ENCODE measurements around the gene GAST.

GAST gene

DNA sequence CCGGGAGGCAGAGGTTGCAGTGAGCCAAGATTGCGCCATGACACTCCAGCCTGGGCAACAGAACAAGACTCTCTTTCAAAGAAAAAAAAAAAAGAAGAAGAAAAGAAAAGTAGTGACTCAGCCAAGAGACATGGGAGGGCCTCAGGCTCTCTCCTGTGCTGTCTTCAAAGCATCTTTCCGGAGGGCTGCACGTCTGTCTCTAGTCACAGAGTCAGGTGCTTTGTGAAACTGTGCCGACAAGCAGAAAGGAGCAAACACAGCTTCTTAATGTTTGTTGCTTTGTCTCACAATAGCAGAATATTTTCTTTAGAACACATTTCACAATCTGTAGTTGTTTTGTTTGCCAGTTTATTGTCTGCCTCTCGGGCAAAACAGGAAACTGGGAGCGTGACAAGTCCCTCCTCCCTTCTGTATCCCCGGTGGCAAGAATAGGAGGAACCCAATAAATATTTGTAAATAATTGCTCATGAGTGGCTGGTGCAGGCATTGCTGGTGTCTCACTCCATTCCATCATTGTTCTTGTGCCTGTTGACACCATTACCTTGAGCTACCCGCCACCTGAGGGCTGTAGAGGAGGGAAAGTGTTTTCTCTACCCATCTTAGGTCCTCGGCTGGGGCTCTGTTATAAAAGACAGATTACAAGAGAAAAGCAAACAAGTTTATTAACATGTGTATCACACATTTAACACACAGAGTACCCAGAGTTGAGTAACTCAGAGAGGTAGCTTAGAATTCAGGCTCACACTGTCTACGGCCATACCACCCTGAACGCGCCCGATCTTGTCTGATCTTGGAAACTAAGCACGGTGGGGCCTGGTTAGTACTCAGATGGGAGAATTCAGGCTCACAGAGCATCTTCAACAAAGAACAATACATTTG is 5.5 kb downstream of the GAST start:
- no peak for DNase-seq

DNA sequence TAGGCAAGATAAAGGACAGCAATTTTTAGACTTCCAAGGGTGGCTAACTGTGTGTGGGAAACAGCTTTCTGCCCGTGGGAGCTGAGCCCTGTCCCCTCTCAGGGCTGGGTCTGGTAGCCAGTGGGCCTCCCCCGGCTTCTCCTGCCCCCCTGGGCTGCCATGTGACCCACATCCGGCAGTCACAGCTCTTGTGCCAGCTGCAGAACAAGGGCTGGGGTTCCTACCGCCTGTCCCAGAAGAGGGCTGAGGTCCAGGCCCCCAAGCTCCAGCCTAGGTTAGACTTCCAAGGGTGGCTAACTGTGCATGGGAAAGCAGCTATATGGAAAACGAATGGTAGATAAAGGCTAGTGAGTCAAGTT is 6.1 kb downstream of the GAST start:
- DNase-seq, result no peak

DNA sequence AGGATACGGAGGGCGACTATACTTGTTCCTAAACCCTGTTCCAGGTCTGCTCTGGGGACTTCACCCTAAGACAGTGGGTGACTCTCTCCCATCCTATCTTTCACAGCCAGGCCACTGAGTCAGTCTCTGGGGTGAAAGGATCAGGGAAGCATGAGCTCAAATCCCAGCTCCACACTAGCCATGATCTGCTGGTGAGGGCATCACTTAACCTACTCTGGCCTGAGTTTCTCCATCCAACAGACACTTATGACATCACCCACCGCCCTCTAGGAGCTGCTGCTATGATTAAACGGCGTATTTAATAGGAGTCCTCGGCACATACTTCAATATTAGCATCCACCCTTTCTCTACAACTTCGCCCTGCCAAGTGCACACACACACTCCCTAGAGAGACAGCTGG is 10.1 kb downstream of the GAST start:
- no peak for DNase-seq

DNA sequence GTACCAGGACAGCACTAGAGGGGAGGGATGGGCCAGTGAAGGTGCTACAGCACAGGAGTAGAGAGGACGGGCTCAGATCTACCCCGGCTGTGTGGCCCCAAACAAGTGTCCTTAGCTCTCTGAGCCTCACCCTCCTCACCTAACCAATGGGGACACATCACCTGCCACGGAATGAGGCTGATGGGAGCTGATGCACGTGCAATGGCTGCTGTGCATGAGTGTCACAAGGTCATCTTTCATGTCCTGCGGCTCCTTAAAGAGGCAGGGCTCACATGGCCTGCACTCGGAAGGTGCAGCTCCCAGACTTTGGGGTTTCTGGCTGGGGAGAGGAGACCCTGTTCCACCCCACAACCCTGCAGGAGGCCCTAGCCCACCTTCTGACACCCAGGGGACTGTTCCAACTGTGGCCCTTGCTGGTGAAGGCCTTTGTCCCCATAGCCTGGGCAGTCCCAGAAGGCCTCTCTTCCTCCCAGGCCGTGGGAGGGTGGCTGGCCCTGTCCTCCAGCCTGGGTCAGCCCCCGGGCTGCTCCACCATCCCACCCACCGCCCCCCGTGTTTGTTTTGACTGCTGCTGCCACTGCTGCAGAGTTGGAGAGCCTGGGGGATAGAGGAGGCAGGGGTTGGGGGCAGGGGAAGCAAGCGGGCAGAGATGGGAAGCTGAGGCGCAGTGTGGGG is 11.8 kb downstream of the GAST start:
- DNase-seq, result no peak

DNA sequence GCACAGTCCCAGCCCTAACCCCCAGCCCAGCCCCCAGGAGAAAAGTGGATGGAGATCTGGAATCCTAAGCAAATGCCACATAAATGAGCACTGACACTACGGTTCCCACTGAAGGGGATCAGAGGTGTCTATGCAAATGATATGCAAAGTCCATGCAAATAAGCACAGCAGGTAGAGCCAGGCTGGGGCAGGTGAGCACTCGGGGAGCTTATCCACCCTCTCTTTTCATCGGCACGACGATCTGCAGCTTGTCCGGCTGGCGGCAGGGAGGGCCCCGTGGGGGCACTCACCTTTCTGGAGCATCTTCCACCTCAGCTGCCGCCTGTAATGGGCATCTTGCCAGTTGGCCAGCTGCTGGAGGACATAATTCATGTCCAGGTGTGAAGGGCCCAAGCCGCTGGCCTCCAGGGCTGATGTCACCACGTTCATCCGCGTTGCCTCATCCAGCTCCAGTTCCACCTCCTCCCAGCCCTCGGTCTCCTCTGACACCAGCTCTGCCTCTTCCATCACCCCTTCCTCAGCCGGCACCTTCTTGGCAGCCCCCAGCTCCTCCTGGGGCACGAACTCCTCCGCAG is 12.4 kb downstream of the GAST start:
- no peak for DNase-seq

DNA sequence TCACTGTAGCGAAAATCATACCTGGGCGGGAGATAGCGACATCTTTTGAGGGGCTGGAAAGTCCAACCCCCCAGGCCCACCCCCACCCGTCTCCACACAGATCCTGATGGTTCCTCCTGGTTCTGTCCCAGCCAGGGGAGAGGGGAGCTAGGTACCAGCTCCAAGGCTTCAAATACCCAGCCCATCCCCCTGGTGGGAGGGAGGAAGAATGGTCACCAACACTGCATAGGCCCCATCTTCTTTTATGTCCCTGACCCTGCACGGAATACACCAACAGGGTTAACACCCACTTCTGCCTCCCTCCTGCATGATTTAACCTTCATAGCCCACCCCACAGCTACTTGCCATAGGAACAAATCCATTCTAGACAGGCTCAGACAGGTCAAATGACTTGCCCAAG is 13.0 kb downstream of the GAST start:
- DNase-seq, result no peak

DNA sequence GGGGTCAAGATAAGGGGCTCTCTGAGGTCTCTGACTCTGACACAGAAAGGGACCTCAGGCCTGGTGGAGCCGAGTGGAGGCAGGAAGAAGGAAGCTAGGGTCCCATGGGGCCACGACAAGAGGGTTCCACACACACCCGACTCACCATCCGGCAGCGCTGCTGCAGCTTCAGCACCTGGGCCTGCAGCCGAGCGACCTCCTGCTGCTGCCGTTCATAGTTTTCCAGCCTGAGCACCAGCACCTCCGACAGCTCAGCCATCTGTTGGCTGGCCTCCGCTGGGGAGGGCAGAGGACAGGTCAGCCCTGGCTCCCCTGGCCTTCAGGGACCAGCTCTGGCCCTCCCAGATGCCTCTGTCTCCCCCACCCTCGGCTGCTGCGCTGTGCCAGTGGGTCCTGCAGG is 15.9 kb downstream of the GAST start:
- DNase-seq, result no peak

DNA sequence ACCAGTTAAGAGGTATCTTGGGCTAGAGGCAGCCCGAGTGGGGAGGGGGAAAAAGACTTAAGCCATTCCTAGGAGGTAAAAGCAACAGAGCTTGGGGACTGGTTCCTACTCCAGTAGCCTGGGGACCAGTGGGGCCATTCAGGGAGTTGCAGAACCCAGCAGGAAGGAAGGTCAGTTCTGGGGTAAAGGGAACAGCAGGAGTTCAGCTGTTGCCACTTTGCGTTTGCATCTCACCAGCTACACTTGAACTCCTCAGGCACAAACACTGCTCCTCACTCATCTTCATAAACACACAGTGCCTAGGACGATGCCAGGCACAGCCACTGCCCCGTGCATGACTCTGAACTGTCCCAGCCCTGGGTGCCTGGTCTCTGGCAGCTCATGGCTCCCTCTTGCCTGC is 18.3 kb downstream of the GAST start:
- DNase-seq, result no peak

DNA sequence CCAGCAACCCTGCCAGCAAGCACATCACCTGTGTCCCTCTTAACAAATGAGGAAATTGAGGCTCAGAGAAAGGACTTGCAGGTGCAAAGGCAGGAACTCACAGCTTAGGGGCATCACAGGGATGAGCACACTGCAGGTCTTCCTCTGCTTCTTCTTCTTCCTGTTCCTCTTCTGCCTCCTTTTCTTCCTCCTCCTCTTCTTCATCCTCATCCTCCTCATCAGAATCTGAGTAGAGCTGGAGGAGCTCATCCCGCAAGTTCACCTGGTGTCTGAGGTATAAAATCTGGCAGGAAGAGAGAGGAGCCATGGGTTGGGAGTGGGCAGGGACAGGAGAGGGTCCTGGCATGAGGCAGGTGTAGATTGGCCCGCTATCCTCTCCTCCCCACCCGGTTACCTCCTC is 19.7 kb downstream of the GAST start:
- no peak for DNase-seq

DNA sequence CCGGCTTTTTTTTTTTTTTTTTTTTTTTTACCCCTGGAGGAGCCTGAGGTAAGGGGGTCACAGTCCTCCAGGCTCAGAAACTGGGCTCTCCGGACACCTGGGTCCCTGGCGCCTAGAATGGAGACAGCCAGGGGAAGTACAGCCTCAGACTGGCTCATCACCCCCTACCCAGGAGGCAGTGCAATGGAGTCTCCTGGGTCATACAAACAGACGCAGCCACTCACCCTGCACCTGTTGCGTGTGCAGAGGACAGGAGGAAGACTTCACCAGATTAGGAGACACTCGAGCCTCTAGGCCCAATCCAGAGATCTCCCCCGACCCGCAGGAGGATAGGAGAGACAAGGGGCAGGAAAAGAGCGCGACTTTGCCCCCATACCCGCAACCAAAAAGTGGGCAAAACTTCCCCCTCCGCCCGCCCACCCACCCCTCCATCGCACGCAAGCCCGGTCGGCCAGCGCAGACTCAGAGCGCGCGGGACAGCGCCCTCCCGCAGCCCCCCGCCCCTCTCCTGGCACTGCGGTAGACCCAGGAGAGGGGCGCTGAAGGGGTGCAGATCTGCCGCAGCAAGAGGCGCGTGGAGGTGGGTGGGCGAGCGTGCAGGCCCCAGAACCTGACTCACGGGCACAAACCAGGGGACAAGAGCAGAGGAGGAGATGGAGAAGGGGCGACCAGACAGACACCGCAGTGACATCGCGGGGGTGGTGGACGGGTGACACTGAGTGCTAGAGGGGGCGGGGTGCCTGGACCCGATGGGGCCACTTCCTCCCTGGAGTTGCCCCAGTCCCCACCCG is 21.4 kb downstream of the GAST start:
- no peak for DNase-seq

DNA sequence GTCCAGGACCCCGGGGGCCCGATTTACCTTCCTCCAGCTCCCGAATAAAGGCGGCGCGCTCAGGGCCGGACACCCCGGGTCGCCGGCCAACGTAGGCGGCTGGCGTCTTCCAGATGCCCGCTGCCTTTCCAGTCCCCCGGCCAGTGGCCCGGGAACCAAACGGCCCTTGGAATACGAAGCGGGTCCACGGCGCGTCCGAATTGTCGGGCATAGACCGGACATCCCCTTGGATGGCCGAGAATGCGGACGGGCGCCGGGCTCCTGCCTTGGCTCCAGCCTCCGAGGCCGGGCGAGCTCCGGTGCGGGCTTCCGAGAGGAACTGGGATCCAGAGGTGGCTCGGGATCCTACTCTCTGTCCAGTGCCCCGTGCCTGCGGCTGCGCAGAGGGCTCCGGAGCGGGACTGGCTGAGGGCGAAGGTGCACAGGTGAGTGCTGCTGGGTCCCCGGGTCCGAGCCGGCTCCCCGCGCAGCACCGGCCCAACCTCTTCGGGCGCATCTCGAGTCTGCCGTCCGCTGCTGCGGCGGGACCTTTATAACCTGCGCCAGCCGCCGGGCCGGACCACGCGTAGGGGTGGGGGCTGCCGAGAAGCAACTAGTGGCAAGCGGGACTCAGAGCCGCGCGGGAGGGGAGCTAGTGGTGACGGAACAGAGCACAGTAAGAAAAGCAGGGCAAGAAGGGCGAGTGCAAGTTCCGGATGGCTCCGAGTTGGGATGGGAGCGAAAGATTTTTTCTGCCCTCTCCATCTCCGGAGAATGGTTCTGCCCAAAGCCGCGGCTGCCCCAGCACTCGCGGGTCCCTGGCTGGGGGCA is 22.2 kb downstream of the GAST start, which contains the start of gene HAP1:
HAP1 (minus strand) TSS at position 505 of the 810 bp plus-strand sequence; CDS start at position 496, 9 bp downstream.
- DNase-seq, result no peak

DNA sequence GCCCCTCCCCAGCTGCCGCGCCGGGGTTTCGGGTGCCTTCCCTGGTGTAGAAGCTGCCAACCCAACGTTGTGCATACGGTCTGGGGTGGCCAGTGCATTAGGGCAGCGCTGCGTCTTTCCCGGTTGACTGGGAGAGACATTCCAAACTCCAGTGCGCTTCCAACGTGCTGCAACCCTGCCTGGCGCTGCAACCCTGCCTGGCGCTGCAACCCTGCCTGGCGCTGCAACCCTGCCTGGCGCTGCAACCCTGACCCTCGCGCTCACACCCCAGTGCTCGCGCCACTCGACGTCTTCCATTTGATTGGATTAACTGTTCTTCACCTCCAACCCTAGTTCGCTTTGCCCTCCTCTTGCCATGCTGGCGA is 22.8 kb downstream of the GAST start:
- no peak for DNase-seq

DNA sequence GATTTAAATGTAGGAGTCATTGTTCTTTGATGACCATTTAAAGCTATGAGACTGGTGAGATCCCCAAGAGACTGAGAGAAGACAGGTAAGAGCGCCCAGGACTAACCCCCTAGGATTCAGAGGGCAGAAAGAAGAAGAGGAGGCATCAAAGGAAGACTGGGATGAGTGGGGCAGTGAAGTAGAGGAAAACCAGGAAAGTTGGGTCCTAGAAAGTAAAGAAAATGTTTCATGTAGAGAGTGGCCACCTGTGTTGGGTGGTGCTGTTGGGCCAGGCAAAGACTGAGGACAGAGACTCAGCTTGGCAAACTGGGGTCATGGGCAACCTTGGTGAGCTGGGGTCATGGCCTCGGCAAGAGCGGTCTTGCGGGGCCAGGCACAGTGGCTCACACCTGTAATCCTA is 23.6 kb downstream of the GAST start:
- DNase-seq, result no peak

DNA sequence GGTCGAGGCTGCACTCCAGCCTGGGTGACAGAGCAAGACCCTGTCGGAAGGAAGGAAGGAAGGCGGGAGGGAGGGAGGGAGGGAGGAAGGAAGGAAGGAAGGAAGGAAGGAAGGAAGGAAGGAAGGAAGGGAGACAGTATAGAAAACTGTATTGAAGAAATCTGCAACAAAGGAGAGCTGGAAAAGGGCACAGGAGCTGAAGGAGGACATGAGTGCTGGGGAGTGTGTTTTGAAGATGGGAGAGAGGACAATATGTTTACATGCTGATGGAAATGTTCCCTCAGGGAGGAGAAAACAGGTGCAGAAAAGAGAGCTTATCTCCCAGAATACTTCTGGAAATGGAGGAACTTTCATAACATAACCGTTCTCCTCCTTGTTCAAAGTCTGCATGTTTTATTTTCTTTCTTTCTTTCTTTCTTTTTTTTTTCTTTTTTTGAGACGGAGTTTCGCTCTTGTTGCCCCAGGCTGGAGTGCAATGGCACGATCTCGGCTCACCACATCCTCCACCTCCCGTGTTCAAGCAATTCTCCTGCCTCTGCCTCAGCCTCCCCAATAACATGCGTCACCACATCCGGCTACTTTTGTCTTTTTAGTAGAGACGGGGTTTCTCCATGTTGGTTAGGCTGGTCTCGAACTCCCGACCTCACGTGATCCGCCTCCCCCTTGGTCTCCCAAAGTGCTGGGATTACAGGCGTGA is 25.0 kb downstream of the GAST start:
- DNase-seq, result no peak

DNA sequence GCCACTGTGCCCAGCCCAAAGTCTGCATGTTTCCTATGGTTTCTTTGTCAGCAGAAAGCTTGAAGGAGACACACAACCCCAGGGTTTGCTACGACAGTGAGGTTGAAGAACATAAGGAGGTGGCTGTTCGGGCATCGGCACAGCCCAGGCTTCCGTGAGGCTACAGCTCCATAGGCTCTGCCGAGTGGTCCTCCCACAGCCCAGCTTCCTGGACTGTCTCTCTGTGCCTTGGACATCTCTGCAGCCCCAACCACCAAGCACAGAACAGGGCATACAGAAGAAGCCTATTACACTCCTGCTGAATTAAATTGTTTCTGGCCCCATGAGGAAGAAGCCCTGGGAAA is 25.5 kb downstream of the GAST start:
- no peak for DNase-seq

DNA sequence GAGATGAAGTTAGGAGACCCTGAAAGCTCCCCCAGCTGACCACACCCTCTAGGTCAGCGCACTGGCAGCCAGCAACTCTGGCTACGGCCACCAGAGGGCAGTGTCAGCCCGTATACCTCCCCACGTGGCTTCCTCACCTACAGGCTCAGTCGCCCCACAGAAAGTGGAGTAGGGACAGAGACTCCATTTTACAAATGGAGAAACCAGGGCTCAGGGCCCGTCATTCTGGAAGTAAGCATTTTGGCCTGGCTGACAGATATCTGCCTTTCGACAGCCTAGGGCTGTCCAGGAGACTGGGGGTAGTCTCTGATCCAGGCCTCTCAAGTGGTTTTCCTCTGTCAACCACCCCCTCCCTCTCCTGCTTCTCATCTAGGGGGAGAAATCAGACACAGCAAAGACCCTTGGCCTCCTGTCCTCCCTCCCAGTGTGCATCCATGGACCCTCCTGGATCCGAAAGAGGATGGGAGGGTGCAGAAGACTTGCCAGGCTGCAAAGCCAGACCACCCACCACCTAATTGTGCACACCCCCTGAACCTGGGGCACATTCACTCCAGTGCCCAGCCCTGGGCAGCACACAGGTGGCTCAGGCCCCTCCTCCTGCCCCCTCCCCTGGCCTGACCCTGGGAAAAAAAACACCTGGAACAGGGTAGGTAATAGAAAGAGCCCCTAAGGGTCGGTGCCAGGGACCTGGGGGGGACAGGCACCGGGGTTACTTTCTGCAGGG is 26.1 kb downstream of the GAST start:
- DNase-seq, result no peak

DNA sequence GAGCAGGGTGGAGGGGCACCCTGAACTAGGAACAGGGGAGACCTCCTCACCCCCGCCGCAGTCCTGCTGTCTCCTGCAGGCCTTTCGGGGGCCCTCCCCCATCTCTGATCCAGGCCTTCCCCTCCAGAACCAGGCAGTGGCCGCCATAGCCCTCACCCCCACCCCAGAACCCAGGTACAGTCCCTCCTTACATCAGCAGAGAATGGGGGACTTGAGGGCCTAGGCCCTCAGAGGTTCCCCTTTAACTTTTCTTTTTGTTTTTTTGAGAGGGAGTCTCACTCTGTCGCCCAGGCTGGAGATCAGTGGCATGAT is 26.6 kb downstream of the GAST start:
- DNase-seq, result no peak

DNA sequence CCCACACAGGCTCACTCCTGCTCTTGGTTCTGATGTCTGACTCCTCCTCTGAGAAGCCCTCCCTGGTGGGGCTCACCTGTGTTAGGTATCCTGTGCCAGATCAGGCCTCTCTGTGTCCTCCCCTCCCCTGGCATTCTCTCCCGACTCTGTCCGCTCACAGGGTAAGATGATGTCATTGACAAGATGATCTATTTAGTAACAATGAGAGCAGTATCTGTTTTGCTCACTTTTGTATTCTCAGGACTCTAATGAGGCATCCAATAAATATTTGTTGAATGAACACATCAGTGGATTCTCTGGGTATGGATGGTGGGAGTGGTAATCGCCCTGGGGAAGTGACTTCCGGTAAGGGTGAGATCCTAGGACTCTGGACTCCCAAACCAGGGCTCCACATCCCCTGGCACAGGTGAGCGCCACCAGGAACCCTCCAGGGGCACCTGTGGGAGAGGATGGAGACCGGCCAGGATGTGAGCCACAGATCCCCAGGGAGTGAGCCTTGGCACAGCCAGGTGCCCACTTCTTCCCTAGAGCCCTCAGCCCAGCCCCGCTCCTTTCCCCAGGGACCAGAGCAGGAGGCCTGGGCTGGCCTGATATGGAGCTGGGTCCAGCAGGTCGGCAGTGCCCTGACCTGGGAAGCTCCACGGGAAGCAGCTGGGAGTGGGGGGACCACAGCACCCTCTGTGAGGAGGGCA is 27.7 kb downstream of the GAST start:
- no peak for DNase-seq

DNA sequence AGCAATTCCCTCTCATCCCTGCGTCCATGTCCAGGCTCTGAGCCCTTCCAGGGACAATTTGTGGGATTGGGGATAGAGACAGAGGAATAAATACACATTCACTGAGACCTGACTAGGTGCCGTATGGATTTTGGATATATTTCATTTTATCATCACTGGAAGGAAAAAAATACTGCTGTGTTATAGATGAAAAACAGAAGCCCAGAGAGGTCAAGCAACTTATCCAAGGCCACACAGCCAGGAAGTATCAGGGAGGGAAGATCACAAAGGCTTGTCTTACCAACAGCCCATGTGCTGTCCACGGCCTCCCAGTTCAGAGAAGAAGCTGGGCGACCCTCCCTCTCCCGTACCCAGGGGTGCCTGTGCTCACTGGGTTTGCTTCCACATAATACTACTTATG is 28.4 kb downstream of the GAST start:
- no peak for DNase-seq

DNA sequence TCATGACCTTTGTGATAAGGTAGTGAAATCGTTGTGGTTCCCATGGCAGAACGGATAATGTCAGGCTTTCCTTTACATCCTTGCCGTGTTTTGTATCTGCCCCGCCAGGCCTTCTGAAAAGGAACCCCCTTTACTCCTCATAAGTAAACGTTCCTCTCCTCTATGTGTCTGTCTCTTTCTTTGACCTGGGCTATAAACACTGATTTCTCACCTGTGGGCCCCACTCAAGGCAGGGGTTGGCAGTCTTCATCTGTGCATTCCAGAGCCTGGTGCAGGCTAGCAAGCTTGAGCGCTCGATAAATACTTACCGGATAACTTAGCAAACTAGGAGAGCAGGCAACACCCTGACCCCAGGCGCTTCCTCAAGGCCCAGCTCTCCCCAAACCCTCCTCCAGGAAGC is 29.6 kb downstream of the GAST start:
- no peak for DNase-seq

DNA sequence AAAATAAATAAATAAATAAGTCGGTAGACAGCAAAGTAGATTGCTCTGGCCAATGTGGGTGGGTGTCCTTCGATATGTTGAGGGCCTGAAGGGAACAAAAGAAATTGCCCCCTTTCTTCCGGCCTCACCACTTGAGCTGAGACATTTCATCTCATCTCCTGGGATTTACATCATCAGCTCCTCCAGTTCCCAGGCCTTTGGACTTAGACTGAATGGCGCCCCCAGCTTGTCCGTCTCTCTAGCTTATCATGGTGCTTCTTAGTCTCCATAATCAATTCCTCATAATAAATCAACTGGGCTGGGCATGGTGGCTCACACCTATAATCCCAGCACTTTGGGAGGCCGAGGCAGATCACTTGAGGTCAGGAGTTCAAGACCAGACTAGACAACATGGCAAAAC is 36.1 kb downstream of the GAST start:
- no peak for DNase-seq
